ENCODE measurements around the gene CDH22.

The CDH22 gene

GRCh38 chr20:46215913-46216707 lies 92.2 kb downstream of the CDH22 start:
- DNase-seq (ENCODE audit: low read depth, low spot score) = peak; percentile 93

- DNase-seq (ENCODE audit: low read depth, low spot score) = no peak
Measured at GRCh38 chr20:46214824-46215488, 93.3 kb downstream of the CDH22 start.

GRCh38 chr20:46213946-46214823 lies 94.1 kb downstream of the CDH22 start:
- DNase-seq (ENCODE audit: low read depth, low spot score) = no peak

- no peak for DNase-seq (ENCODE audit: low read depth, low spot score)
Measured at GRCh38 chr20:46212876-46213275, 95.4 kb downstream of the CDH22 start.

GRCh38 chr20:46212252-46212651 lies 96.0 kb downstream of the CDH22 start:
- DNase-seq (ENCODE audit: low read depth, low spot score) = no peak

DNA sequence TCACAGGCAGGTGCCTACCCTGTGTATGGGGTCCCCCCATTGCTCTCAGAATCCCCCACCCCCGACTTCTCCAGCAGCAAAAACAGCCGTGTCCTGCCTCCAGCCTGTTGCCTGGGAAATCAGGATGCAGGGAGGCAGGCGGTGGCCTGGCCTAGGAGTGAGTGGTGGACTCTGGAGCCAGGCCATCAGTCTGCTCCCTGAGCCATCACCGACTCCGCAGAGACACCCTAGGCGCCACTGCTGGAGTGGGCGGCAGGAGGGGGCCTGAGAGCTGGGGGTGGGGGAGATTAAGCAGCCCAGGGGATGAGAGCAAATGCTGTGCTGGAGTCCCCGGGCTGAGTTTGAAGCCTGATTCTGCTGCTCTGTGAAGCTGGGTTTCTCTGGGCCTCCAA lies 97.0 kb downstream of the CDH22 start:
- no peak for DNase-seq (ENCODE audit: low read depth, low spot score)

DNA sequence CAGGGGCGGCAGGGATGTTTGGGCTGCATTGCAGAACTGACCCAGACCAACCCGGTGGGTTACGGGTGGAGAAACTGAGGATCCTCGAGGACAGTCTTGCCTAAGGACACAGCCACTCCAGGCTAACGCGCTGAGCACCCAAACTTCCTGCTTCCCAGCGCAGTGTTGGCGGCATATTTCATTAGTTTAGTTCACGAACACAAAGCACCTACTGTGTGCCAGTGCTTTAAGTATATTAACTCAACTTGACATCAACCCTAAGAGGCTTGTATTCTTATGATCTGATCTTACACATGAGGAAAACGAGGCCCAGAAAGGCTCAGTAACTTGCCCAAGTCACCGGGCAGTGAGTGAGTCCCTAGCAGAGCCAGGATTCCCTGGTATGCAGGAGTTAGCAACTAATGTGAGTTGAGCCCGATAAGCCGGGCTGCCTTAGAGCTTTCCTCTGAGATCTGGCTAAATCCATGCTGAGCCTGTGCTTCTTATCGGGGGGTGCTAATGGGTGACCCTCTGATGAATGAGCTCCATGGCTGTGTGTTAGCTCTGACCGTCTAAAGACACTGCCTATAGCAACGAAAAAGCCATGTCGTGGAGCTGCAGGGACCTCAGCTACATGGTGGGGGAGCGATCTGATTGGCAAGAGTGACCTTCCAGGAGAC lies 97.5 kb downstream of the CDH22 start:
- peak; percentile 54 for DNase-seq (ENCODE audit: low read depth, low spot score)

DNA sequence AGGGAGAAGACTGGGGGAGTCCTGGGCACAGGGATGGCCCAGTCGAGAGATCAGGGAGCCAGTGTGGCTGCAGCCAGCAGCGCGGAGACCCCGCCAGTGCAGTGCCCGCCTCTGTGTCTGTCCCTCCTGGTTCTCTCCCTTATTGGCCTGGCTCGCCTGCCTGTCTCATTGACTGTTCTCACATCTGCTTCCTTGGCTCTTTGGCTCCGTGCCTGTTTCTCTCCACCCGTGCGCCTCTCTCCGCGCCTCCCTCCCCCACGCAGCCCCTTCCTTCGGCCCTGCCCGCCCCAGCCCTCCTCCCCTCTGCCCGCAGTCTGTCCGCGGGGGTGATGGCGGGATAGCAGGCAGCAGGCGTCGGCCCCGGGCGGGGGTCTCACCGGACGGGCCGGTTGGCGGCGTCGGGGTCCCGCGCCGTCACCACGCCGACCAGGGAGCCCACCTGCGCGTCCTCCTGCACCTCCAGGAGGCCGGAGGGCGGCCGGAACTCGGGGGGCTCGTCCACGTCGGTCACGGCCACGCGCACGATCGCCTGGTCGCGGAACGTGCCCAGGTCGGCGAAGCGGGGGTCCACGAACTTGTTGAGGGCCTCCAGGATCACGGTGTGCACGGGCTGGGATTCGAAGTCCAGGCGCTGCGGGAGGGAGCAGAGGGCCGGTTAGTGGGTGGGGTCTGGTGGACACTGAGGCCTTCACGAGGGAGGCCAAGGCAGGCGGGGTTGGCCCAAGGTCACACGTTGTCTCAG lies 98.2 kb downstream of the CDH22 start:
- DNase-seq (ENCODE audit: low read depth, low spot score) = no peak

- no peak for DNase-seq (ENCODE audit: low read depth, low spot score)
Measured at GRCh38 chr20:46207793-46208192, 100.5 kb downstream of the CDH22 start.

GRCh38 chr20:46206992-46207549 lies 101.2 kb downstream of the CDH22 start:
- DNase-seq (ENCODE audit: low read depth, low spot score) = no peak

GRCh38 chr20:46206025-46206424 lies 102.3 kb downstream of the CDH22 start:
- no peak for DNase-seq (ENCODE audit: low read depth, low spot score)

- no peak for DNase-seq (ENCODE audit: low read depth, low spot score)
Measured at GRCh38 chr20:46205349-46205748, 102.9 kb downstream of the CDH22 start.

DNA sequence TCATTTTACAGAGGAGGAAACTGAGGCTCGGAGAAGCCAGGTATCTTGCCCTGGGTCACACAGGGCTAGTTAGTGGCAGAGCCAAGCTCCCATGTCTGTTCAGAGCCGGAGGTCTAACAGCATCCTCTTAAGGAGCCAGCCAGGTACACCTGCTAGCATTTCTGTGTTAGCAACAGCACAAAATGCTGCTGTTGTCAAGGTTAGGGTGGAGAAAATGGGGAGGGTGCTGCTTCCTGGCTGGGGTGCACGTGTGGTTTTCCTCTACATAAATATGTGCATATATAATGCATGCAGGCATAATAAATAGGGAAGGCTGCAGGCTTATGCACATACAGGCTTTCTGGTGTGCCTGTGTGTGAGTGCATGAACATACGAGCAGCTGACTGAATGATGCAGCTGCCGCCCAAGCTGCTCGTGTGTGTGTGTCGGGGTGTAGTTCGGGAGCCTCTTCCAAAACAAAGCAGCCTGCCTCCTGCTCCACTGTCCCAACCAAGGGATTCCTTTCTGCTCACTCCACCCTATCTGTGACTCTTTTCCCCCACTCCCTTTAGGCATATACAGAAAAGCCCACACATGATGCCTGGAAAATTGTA lies 103.6 kb downstream of the CDH22 start:
- DNase-seq (ENCODE audit: low read depth, low spot score) = no peak

DNA sequence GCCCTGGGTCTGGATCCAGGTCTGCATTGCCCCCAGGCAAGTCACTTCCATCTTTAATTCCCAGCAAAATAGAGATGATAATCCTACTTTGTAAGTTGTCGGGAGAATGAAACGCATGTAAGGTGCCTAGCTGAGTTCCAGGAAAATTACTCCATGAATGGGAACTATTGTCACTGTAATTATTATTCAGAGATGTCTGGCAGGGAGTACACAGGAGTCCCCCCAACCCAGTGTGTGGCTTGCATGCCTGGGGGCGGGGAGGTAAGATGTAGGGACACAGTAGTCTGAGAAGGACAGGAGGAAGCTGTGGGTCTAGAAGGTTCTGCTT lies 104.8 kb downstream of the CDH22 start:
- DNase-seq (ENCODE audit: low read depth, low spot score) = no peak

GRCh38 chr20:46202766-46203509 lies 105.4 kb downstream of the CDH22 start:
- DNase-seq (ENCODE audit: low read depth, low spot score) = no peak

GRCh38 chr20:46200582-46201570 lies 107.4 kb downstream of the CDH22 start:
- peak; percentile 36 for DNase-seq (ENCODE audit: low read depth, low spot score)

DNA sequence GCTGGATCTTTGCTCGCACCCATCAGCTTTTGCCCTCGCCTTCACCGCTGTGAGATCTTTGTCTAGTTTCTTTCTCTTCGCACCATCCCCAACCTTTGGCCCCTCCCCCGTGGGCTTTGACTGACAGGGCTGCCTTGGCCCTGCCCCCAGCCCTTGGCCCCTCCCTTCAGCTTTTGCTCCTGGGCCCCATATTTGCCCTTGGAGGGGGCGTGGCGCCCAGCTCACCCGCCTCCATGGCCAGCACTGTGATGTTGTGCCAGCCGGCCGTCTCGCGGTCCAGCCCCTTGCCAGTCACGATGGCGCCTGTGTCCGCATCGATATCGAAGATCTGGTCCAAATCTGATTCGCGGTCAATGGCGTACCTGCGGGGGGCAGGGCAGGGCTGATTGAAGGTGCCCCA lies 109.1 kb downstream of the CDH22 start:
- DNase-seq (ENCODE audit: low read depth, low spot score) = peak; percentile 75

DNA sequence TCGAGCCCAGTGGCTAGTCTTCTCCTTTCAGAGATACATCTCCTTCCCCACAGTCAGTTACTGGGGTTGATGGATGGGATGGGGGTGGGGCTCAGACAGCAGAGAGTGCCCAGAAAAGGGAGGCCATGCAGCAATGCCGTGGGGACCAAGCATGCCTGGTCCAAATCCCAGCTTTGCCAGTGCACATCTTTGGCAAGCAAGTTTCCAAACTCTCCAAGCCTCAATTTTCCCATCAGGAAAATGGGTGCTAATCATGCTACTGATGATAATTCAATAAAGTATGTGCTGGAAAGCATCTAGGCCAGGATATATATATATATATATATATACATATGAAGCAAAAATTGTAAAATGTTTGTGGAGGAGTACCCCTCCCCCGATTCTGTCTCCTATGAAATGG lies 111.3 kb downstream of the CDH22 start:
- DNase-seq (ENCODE audit: low read depth, low spot score) = no peak
